HFFc6 (cell line): Measurements from ENCODE around the gene EDEM3. TPM values are rescaled to one million over a fixed set of nuclear protein-coding genes. Genes with fewer than 3 reads are reported as not detected.
A peak's percentile ranks its signal among the peaks of the same experiment; 100 is the strongest.

ENCODE experiments used
- DNase-seq: peaks from one replicate; pipeline ENCODE4 v3.0.0-alpha.2; 2018
- H3K27ac Mint-ChIP-seq: 2 replicates; pipeline ENCODE4 v1.8.0; 2020; ENCODE audit warnings: mild to moderate bottlenecking, mixed read lengths
- H3K27me3 Mint-ChIP-seq: 2 replicates; pipeline ENCODE4 v1.8.0; 2021; ENCODE audit warnings: mild to moderate bottlenecking, moderate library complexity, mixed read lengths; ENCODE audit not compliant: insufficient read depth
- H3K36me3 Mint-ChIP-seq: 2 replicates; pipeline ENCODE4 v1.8.0; 2021; ENCODE audit warnings: low read depth, mixed read lengths
- H3K4me1 Mint-ChIP-seq: 2 replicates; pipeline ENCODE4 v1.8.0; 2020; ENCODE audit warnings: low read depth, mixed read lengths
- H3K4me3 Mint-ChIP-seq: 2 replicates; pipeline ENCODE4 v1.8.0; 2020; ENCODE audit warnings: mild to moderate bottlenecking, moderate library complexity, mixed read lengths
- H3K9me3 Mint-ChIP-seq: 2 replicates; pipeline ENCODE4 v1.8.0; 2020; ENCODE audit warnings: mild to moderate bottlenecking, mixed read lengths
- CTCF ChIP-seq: fragments of 200-600 bp; sonication (generic); IDR thresholded peaks from 2 replicates; pipeline ENCODE4 v1.5.0; 2021; ENCODE audit warnings: antibody characterized with exemption, mild to moderate bottlenecking
- long read RNA-seq: library from polyadenylated mRNA; unstranded; transcript quantifications from one replicate; pipeline ENCODE4 v2.0.0, GENCODE V29; 2019
- total RNA-seq, 6 experiments: library from RNA; stranded (reverse); fragmentation: NEBNext Ultra II Directional; extraction: Animal tissue kit (Norgen Biotek cat#: 25700); gene quantifications; 2 replicates in 1 of 6; 3 replicates in 5 of 6; pipeline ENCODE4 v1.2.3, GENCODE V29; 2021

The EDEM3 gene
- 10 to 100 TPM; 29.9 to 38.6 (median 32.3) TPM for total RNA-seq
- long read RNA-seq, full-length matches to known transcripts, result 11 of 35 reads
- long read RNA-seq, partial matches to known transcripts, result 7 of 35 reads
- long read RNA-seq, other reads (novel, unspliced or antisense), result 17 of 35 reads

GRCh38 chr1:184754476-184755225, at the start of gene EDEM3:
Gene EDEM3 (minus strand): TSS chr1:184754858. CDS start chr1:184754646, 212 bp downstream.
- peaks cover 4% of the 10 kb centered on the region; the same call in 1 of the 2 replicates for H3K27me3 Mint-ChIP-seq
- H3K4me1 Mint-ChIP-seq, result peaks cover 47% of the 10 kb centered on the region
- H3K27ac Mint-ChIP-seq, result peak within 1 kb of the TSS; percentile 93
- TF ChIP-seq CTCF, result no peak
- no peaks in the 10 kb centered on the region for H3K9me3 Mint-ChIP-seq
- DNase-seq, result peak; percentile 100
- peak within 1 kb of the TSS; percentile 98 for H3K4me3 Mint-ChIP-seq
- H3K36me3 Mint-ChIP-seq, result 0 out of 2 replicates have a peak, but pooled peaks cover 6% of the 10 kb centered on the region

GRCh38 chr1:184804220-184804619, 49.6 kb upstream of the EDEM3 start:
- H3K27ac Mint-ChIP-seq, result no peak overlapping the region
- no peak for TF ChIP-seq CTCF
- H3K4me3 Mint-ChIP-seq, result no peak overlapping the region
- H3K4me1 Mint-ChIP-seq, result peaks cover 49% of the 10 kb centered on the region
- no peaks in the 10 kb centered on the region for H3K36me3 Mint-ChIP-seq
- no peak for DNase-seq
- no peaks in the 10 kb centered on the region; the same call in 1 of the 2 replicates for H3K27me3 Mint-ChIP-seq
- no peaks in the 10 kb centered on the region for H3K9me3 Mint-ChIP-seq

GRCh38 chr1:184803180-184803492, 48.5 kb upstream of the EDEM3 start:
- Mint-ChIP-seq H3K4me1 (peaks cover 49% of the 10 kb centered on the region), H3K4me3 (no peak overlapping the region), H3K27ac (peak overlapping the region; percentile 61), H3K27me3 (no peaks in the 10 kb centered on the region; the same call in 1 of the 2 replicates), H3K36me3 (no peaks in the 10 kb centered on the region), H3K9me3 (no peaks in the 10 kb centered on the region)
- no peak for TF ChIP-seq CTCF
- peak; percentile 40 for DNase-seq

- Mint-ChIP-seq H3K4me1 (peaks cover 49% of the 10 kb centered on the region), H3K36me3 (no peaks in the 10 kb centered on the region), H3K27me3 (no peaks in the 10 kb centered on the region; the same call in 1 of the 2 replicates), H3K4me3 (no peak overlapping the region), H3K9me3 (no peaks in the 10 kb centered on the region), H3K27ac (peak overlapping the region; percentile 61; the same call in 1 of the 2 replicates)
- no peak for DNase-seq
- no peak for TF ChIP-seq CTCF
Measured at GRCh38 chr1:184802354-184803179, 47.9 kb upstream of the EDEM3 start.

- H3K36me3 Mint-ChIP-seq, result no peaks in the 10 kb centered on the region
- DNase-seq, result peak; percentile 75
- peak overlapping the region; percentile 4; the same call in 1 of the 2 replicates for H3K27ac Mint-ChIP-seq
- H3K4me1 Mint-ChIP-seq, result peaks cover 49% of the 10 kb centered on the region
- no peaks in the 10 kb centered on the region for H3K9me3 Mint-ChIP-seq
- no peaks in the 10 kb centered on the region; the same call in 1 of the 2 replicates for H3K27me3 Mint-ChIP-seq
- H3K4me3 Mint-ChIP-seq, result no peak overlapping the region
- no peak for TF ChIP-seq CTCF
Measured at GRCh38 chr1:184801503-184801902, 46.8 kb upstream of the EDEM3 start.
